ENCODE data around the gene ARHGAP26.

ARHGAP26 gene

DNA sequence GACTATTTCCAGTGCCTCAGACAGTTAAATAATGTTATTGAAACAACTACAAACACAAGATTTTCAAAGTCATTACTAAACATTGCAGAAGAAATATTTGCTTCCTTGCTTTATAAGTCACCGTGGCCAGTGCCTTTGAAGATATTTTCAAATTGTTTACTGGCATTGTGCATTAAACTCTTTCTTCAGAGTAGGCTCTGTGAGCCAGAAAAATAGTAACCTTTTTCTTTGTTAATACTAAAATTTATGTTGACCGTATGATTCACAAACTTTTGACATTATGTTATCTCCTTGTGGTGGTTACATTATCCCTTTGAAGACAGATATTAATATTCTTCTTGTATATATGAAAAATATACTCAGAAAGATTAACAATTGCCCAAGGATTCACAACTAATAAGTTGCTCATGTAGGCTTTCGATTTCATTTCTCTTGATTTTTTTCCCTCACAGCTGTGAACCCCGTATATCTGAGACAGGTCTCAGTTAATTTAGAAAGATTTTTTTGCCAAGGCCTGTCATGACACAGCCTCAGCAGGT, 493.2 kb downstream of the ARHGAP26 start:
- no peak for DNase-seq

DNA sequence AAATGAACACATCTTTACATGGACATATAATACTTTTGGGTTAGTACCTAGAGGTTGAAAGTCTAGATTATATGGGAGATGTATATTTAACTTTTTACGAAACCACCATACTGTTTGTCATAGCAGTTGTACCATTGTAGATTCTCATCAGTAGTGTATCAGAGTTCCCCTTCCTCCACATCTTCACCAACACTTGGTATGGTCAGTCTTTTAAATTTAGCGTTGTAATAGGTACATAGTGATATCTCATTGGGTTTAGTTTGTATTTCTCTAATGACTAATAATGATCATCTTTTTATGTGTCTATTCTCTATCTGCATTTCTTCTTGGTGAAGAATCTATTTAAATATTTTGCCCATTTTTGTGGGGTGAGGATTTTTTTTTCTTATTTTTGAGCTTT, 495.8 kb downstream of the ARHGAP26 start:
- no peak for DNase-seq

DNA sequence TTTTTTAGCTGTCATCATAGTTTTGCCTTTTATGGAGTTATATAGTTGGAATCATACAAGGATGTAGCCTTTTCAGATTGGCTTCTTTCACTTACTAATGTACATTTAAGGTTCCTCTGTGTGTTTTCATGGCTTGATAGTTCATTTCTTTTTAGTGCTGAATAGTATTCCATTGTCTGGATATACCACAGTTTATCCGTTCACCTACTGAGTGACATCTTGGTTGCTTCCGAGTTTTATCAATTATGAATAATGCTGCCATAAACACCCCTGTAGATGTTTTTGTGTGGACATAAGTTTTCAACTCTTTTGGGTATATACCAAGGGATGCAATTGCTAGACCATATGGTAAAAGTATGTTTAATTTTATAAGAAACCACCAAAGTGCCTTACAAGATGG, 497.0 kb downstream of the ARHGAP26 start:
- DNase-seq = no peak

DNA sequence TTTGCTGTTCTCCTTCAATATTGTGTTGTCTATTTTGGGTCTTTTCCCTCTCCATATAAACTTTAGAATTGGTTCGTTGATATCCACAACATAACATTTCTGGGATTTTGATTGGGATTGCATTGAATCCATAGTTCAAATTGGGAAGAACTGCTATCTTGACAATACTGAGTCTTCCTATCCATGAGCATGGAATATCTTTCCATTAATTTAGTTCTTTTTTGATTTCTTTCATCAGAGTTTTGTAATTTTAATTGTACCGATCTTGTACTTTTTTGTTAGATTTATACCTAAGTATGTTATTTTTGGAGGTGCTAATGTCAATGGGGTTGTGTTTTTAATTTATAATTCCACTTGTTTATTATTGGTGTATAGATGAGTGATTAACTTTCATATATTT, 498.2 kb downstream of the ARHGAP26 start:
- DNase-seq = no peak

DNA sequence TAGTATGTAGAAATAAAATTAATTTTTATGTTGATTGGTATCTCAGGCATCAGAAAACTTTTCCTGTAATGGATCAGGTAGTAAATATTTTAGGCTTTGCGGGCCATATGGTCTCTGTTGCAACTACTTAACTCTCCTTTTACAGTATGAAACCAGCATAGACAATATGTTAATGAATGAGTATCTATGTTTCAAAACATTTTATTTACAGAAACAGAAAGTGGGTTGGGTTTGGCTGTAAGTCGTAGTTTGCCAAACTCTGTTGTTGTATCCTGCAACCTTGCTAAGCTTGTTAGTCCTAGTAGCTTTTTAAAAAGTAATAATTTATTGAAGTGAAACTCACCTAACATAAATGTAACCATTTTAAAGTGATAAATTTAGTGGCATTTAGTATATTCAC, 501.3 kb downstream of the ARHGAP26 start:
- no peak for DNase-seq

DNA sequence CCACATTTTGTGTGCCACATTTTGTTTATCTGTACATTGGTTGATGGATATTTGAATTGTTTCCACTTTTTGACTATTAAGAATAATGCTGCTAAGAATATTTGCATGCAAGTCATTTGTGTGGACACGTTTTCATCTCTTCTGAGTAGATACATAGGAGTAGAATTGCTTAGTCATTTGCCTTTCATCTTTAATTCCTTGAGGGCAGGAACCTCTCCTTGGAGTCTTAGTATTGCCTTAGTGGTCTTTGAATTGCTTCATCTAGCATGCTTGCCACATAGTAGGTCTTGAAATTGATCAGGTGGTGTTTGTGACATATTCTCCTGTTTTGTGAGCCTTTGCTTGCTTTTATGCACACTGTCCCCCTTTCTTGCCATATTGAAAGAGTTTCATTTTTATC, 504.8 kb downstream of the ARHGAP26 start:
- no peak for DNase-seq

DNA sequence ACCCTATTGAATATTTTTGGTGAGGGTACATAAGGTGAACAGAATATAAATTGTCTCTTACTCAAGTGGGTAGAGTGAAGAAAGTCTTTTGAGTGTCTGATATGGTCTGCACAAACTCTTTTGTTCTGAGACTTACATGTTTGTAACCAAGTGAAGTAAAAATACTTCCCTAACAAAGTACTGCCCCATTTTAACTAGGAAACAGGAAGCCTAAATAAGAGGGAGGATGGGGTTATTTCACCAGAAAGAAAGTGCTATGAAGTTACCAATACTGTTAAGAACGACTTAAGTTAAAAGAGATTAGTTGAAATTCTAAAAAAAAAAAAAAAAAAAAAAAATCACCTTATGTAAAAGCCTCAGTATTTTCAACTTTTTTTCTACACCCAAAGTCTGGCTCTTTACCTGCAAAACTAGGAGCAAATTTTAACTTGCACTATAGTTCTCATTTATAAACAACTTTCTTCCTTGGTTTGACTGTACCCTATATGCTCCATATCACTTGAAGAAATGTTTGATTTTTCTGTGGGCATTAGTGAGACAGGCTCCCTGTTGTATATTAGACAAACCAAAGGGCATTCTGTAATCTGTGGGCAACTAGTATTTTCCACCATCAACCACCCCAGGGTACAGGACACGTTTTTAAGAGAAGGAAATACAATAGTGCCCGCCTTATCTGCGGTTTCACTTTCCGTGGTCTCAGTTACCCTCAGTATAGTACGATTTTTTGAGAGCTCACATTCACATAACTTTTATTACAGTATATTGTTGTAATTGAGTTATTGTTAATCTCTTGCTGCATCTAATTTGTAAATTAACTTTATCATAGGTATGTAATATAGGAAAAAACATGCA, 505.6 kb downstream of the ARHGAP26 start:
- DNase-seq = no peak

DNA sequence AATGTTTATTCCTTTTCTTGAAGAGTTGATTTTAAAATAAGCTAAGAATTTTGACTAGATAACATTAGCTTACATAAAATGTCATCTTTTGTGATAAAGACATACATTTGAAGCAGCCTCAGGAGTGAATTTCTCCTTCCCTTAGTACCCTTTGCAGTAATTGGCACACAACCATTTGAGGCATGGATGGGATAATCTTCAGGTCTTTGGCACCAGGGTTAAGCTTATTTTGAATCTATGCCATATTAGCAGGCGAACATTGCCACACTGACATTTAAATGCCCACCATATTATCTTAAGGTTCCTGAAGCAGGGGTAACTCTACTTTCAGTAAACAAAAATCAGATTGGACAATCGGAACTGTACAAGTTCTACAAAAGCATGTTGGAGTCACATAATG, 507.4 kb downstream of the ARHGAP26 start:
- DNase-seq = no peak
